HS-27A (cell line): ENCODE data around the gene GPC5.

ENCODE experiments used
- DNase-seq: peaks from one replicate; pipeline ENCODE4 v3.0.0-alpha.2; 2012; ENCODE audit warnings: low read depth, missing footprints

The GPC5 gene

GRCh38 chr13:92761710-92762109, 1363.3 kb downstream of the GPC5 start:
- no peak for DNase-seq

- no peak for DNase-seq
Observed at GRCh38 chr13:92767468-92767867, 1369.0 kb downstream of the GPC5 start.

- DNase-seq, result no peak
Observed at GRCh38 chr13:92768602-92769001, 1370.2 kb downstream of the GPC5 start.

GRCh38 chr13:92769046-92769445, 1370.6 kb downstream of the GPC5 start:
- no peak for DNase-seq

GRCh38 chr13:92775658-92776057, 1377.2 kb downstream of the GPC5 start:
- DNase-seq, result no peak

GRCh38 chr13:92781965-92782690, 1383.7 kb downstream of the GPC5 start:
- DNase-seq, result no peak

- no peak for DNase-seq
Observed at GRCh38 chr13:92802776-92803175, 1404.4 kb downstream of the GPC5 start.

GRCh38 chr13:92804346-92804745, 1405.9 kb downstream of the GPC5 start:
- no peak for DNase-seq

- no peak for DNase-seq
Observed at GRCh38 chr13:92804926-92805325, 1406.5 kb downstream of the GPC5 start.

GRCh38 chr13:92805766-92806165, 1407.3 kb downstream of the GPC5 start:
- no peak for DNase-seq

- DNase-seq, result no peak
Observed at GRCh38 chr13:92806215-92806614, 1407.8 kb downstream of the GPC5 start.

- no peak for DNase-seq
Observed at GRCh38 chr13:92807353-92807752, 1408.9 kb downstream of the GPC5 start.

- no peak for DNase-seq
Observed at GRCh38 chr13:92807966-92808365, 1409.5 kb downstream of the GPC5 start.

- DNase-seq, result no peak
Observed at GRCh38 chr13:92821324-92821723, 1422.9 kb downstream of the GPC5 start.

GRCh38 chr13:92823059-92823458, 1424.6 kb downstream of the GPC5 start:
- DNase-seq, result no peak

- no peak for DNase-seq
Observed at GRCh38 chr13:92825938-92826596, 1427.6 kb downstream of the GPC5 start.

GRCh38 chr13:92827503-92827902, 1429.1 kb downstream of the GPC5 start:
- no peak for DNase-seq

- DNase-seq, result no peak
Observed at GRCh38 chr13:92829930-92830329, 1431.5 kb downstream of the GPC5 start.

- DNase-seq, result no peak
Observed at GRCh38 chr13:92830821-92831220, 1432.4 kb downstream of the GPC5 start.

GRCh38 chr13:92833071-92833470, 1434.7 kb downstream of the GPC5 start:
- no peak for DNase-seq

GRCh38 chr13:92836171-92836570, 1437.8 kb downstream of the GPC5 start:
- no peak for DNase-seq

- peak; percentile 70 for DNase-seq
Observed at GRCh38 chr13:92838786-92839185, 1440.4 kb downstream of the GPC5 start.

GRCh38 chr13:92842145-92842544, 1443.7 kb downstream of the GPC5 start:
- peak; percentile 58 for DNase-seq

GRCh38 chr13:92843549-92843948, 1445.1 kb downstream of the GPC5 start:
- no peak for DNase-seq
